ENCODE results near the gene ZBTB34.
"Not testable (repeated sequence)": the region's sequence is repeated elsewhere in the genome, so short reads cannot be mapped to it uniquely, and the experiment has no call there.

Gene ZBTB34

GRCh38 chr9:126860077-126860756 lies at the start of gene ZBTB34:
Gene ZBTB34, plus strand, starts transcription at chr9:126860639. Its CDS starts 18,761 bp downstream, at chr9:126879400.
- POLR2A ChIA-PET = no interaction called here
- peak; percentile 85 for DNase-seq (ENCODE audit: extremely low spot score)
- CTCF ChIA-PET = interaction anchor here (0.8 to 5.1 kb wide), 10 partner anchors 9 to 57 kb away, joined by 3 to 21 read pairs (median 4); partner anchors contain the start of gene RALGPS1
- peak; percentile 99 for TF ChIP-seq CTCF (IDR thresholded peaks at IDR 0.05; ENCODE audit: control extremely low read depth, extremely low read depth, low read depth, missing control alignments)

GRCh38 chr9:126813072-126813471 lies 47.4 kb upstream of the ZBTB34 start:
- POLR2A ChIA-PET = no interaction called here
- no peak for DNase-seq (ENCODE audit: extremely low spot score)
- TF ChIP-seq CTCF (IDR thresholded peaks at IDR 0.05; ENCODE audit: control extremely low read depth, extremely low read depth, low read depth, missing control alignments) = no peak
- CTCF ChIA-PET = no interaction called here

- CTCF ChIA-PET = no interaction called here
- DNase-seq (ENCODE audit: extremely low spot score) = no peak
- POLR2A ChIA-PET = no interaction called here
- no peak for TF ChIP-seq CTCF (IDR thresholded peaks at IDR 0.05; ENCODE audit: control extremely low read depth, extremely low read depth, low read depth, missing control alignments)
Observed at GRCh38 chr9:126814091-126814490, 46.3 kb upstream of the ZBTB34 start.

GRCh38 chr9:126817615-126818014 lies 42.8 kb upstream of the ZBTB34 start:
- CTCF ChIA-PET; POLR2A ChIA-PET; DNase-seq (ENCODE audit: extremely low spot score): not testable (repeated sequence)

- CTCF ChIA-PET = no interaction called here
- no peak for TF ChIP-seq CTCF (IDR thresholded peaks at IDR 0.05; ENCODE audit: control extremely low read depth, extremely low read depth, low read depth, missing control alignments)
- POLR2A ChIA-PET = no interaction called here
- no peak for DNase-seq (ENCODE audit: extremely low spot score)
Observed at GRCh38 chr9:126818482-126818881, 42.0 kb upstream of the ZBTB34 start.

GRCh38 chr9:126819482-126819881 lies 41.0 kb upstream of the ZBTB34 start:
- CTCF ChIA-PET = interaction anchor here (0.8 to 1.8 kb wide), 3 partner anchors 10 to 13 kb away, joined by 3 to 12 read pairs (median 5); no protein-coding TSS in a partner anchor
- no peak for TF ChIP-seq CTCF (IDR thresholded peaks at IDR 0.05; ENCODE audit: control extremely low read depth, extremely low read depth, low read depth, missing control alignments)
- POLR2A ChIA-PET = no interaction called here

GRCh38 chr9:126822278-126822677 lies 38.2 kb upstream of the ZBTB34 start:
- TF ChIP-seq CTCF (IDR thresholded peaks at IDR 0.05; ENCODE audit: control extremely low read depth, extremely low read depth, low read depth, missing control alignments) = no peak
- CTCF ChIA-PET = interaction anchor here (1.4 kb wide), 1 partner anchor 13 kb away, joined by 5 read pairs; no protein-coding TSS in a partner anchor
- no peak for DNase-seq (ENCODE audit: extremely low spot score)
- POLR2A ChIA-PET = interaction anchor here (0.6 kb wide), 1 partner anchor 467 kb away, joined by 3 read pairs; no protein-coding TSS in a partner anchor

More at GRCh38 chr9:126819482-126819881, 41.0 kb upstream of the ZBTB34 start:
- no peak for DNase-seq (ENCODE audit: extremely low spot score)

All from GM10248 (cell line).